Endodermal cell (in vitro differentiated cells): Measurements from ENCODE around the gene AIG1. TPM values are rescaled to one million over a fixed set of nuclear protein-coding genes. Genes with fewer than 3 reads are reported as not detected.
"Not testable (repeated sequence)": the region's sequence is repeated elsewhere in the genome, so short reads cannot be mapped to it uniquely, and the experiment has no call there.

Experiments used
- DNase-seq: peaks from one replicate; pipeline ENCODE4 v3.0.0-alpha.2; 2017
- H3K27ac ChIP-seq: 2 replicates; pipeline ENCODE4 v1.5.1; 2013; ENCODE audit warnings: mild to moderate bottlenecking, low read depth, low read length, moderate library complexity
- H3K27me3 ChIP-seq: 2 replicates; pipeline ENCODE4 v1.6.1; 2013; ENCODE audit warnings: mild to moderate bottlenecking, low read length, moderate library complexity; ENCODE audit not compliant: insufficient read depth, control insufficient read depth, poor library complexity, severe bottlenecking
- H3K36me3 ChIP-seq: 2 replicates; pipeline ENCODE4 v1.7.0; 2013; ENCODE audit warnings: mild to moderate bottlenecking, low read length, moderate library complexity; ENCODE audit not compliant: control insufficient read depth, insufficient read depth
- H3K4me1 ChIP-seq: one replicate; pipeline ENCODE4 v1.7.0; 2013; ENCODE audit warnings: low read length; ENCODE audit not compliant: control insufficient read depth, insufficient read depth
- H3K4me3 ChIP-seq: 2 replicates; pipeline ENCODE4 v1.5.1; 2013; ENCODE audit warnings: mild to moderate bottlenecking, low read length, moderate library complexity
- H3K9ac ChIP-seq: 2 replicates; pipeline ENCODE4 v1.6.1; 2013; ENCODE audit warnings: mild to moderate bottlenecking, low read length, moderate library complexity; ENCODE audit not compliant: poor library complexity, severe bottlenecking; ENCODE audit errors: extremely low read depth
- H3K9me3 ChIP-seq: 2 replicates; pipeline ENCODE4 v1.6.1; 2013; ENCODE audit warnings: mild to moderate bottlenecking, low read length, moderate library complexity; ENCODE audit not compliant: control insufficient read depth
- H3K27ac Mint-ChIP-seq: 2 replicates; pipeline ENCODE4 v1.8.0; 2020; ENCODE audit warnings: mixed read lengths
- H3K27me3 Mint-ChIP-seq: 2 replicates; pipeline ENCODE4 v1.8.0; 2021; ENCODE audit warnings: mild to moderate bottlenecking, mixed read lengths; ENCODE audit not compliant: insufficient read depth
- H3K36me3 Mint-ChIP-seq: 2 replicates; pipeline ENCODE4 v1.8.0; 2020; ENCODE audit warnings: low read depth, mixed read lengths
- H3K4me1 Mint-ChIP-seq: 2 replicates; pipeline ENCODE4 v1.8.0; 2020; ENCODE audit warnings: mixed read lengths
- H3K4me3 Mint-ChIP-seq: 2 replicates; pipeline ENCODE4 v1.8.0; 2020; ENCODE audit warnings: mild to moderate bottlenecking, moderate library complexity, mixed read lengths
- H3K9me3 Mint-ChIP-seq: 2 replicates; pipeline ENCODE4 v1.8.0; 2020; ENCODE audit warnings: mild to moderate bottlenecking, mixed read lengths
- CTCF ChIP-seq: fragments of 200-600 bp; sonication (generic); conservative IDR thresholded peaks from 2 replicates; pipeline ENCODE4 v1.5.0; 2021; ENCODE audit warnings: antibody characterized with exemption, mild to moderate bottlenecking
- WGBS, 2 experiments: methylation state at CpG; one replicate each; pipeline versions ENCODE4 v1.1.5 to v1.1.7; 2013; ENCODE audit warnings: missing lambda C conversion rate in 2 of 2, mixed read lengths in 1 of 2; ENCODE audit not compliant: insufficient coverage in 1 of 2, insufficient read length in 1 of 2; 5-methylcytosine and 5-hydroxymethylcytosine counted together
- total RNA-seq, 2 donors: library from RNA; stranded (reverse); fragmentation: NEBNext Ultra II Directional in 1 of 2; extraction: Animal tissue kit (Norgen Biotek cat#: 25700) in 1 of 2; gene quantifications; 2 replicates in 1 of 2; 3 replicates in 1 of 2; pipeline ENCODE4 v1.2.1, GENCODE V29; 2021

Gene AIG1
- total RNA-seq, 2 donors from 2014 or later: 23.0 to 25.2 TPM

GRCh38 chr6:143299253-143300166 is 238.8 kb downstream of the AIG1 start:
- no peak overlapping the region for H3K9ac ChIP-seq
- no peaks in the 10 kb centered on the region for H3K36me3 ChIP-seq
- no peaks in the 10 kb centered on the region for H3K27me3 ChIP-seq
- no peak overlapping the region for H3K27ac Mint-ChIP-seq
- peak; percentile 46 for TF ChIP-seq CTCF
- no peaks in the 10 kb centered on the region for H3K36me3 Mint-ChIP-seq
- H3K27me3 Mint-ChIP-seq: no peaks in the 10 kb centered on the region
- H3K4me1 ChIP-seq: no peaks in the 10 kb centered on the region
- H3K9me3 Mint-ChIP-seq: no peaks in the 10 kb centered on the region
- H3K4me3 Mint-ChIP-seq: no peak overlapping the region
- H3K27ac ChIP-seq: no peak overlapping the region
- 86 to 91% methylated on average over 5 to 6 of the region's 6 CpGs for WGBS, 2 experiments
- H3K4me1 Mint-ChIP-seq: no peaks in the 10 kb centered on the region
- no peaks in the 10 kb centered on the region for H3K9me3 ChIP-seq
- DNase-seq: no peak
- H3K4me3 ChIP-seq: no peak overlapping the region

DNA sequence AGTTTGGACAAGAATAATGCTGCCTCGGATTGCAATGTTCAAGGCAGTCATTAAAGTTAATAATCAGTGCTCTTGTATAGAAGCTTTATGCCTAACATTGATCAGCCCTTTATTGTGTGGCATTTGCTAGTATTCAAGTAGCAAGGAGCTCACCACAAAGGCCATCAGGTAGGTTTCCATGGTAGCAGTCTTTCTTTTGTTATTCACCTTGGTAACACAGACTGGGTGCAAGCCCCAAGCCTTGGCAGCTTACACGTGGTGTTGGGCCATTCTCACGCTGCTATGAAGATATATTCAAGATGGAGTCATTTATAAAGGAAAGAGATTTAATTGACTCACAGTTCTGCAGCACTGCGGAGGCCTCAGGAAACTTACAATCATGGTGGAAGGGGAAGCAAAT is 240.5 kb downstream of the AIG1 start:
- Mint-ChIP-seq H3K4me1 (no peaks in the 10 kb centered on the region), H3K9me3 (peaks cover 3% of the 10 kb centered on the region), H3K27me3 (no peaks in the 10 kb centered on the region), H3K36me3 (no peaks in the 10 kb centered on the region), H3K4me3 (no peak overlapping the region), H3K27ac (no peak overlapping the region)
- Histone ChIP-seq H3K27ac (peak overlapping the region; percentile 10), H3K9ac (no peak overlapping the region), H3K4me1 (no peaks in the 10 kb centered on the region), H3K4me3 (no peak overlapping the region), H3K9me3 (no peaks in the 10 kb centered on the region), H3K27me3 (no peaks in the 10 kb centered on the region), H3K36me3 (no peaks in the 10 kb centered on the region)
- DNase-seq: no peak
- 62 to 76% methylated on average over 4 of the region's 4 CpGs for WGBS, 2 experiments
- no peak for TF ChIP-seq CTCF

GRCh38 chr6:143307760-143308159 is 247.1 kb downstream of the AIG1 start:
- H3K27ac Mint-ChIP-seq, H3K9ac ChIP-seq, H3K4me1 Mint-ChIP-seq, H3K36me3 Mint-ChIP-seq, H3K27me3 ChIP-seq, H3K4me3 ChIP-seq, H3K27ac ChIP-seq, H3K27me3 Mint-ChIP-seq, H3K9me3 ChIP-seq, H3K4me1 ChIP-seq, DNase-seq, H3K4me3 Mint-ChIP-seq, H3K36me3 ChIP-seq: not testable (repeated sequence)
- 91 to 100% methylated on average over 3 to 10 of the region's 10 CpGs for WGBS, 2 experiments
- peaks cover 14% of the 10 kb centered on the region for H3K9me3 Mint-ChIP-seq
